WERI-Rb-1 (cell line): ENCODE results near the gene EEFSEC.

ENCODE experiments used
- DNase-seq: peaks from one replicate; pipeline ENCODE4 v3.0.0-alpha.2; 2020
- H3K27ac ChIP-seq: fragments of 250-450 bp; sonication (Bioruptor Pico); 2 replicates; pipeline ENCODE4 v1.5.1; 2020; ENCODE audit warnings: mild to moderate bottlenecking, moderate library complexity
- H3K27me3 ChIP-seq: fragments of 250-450 bp; sonication (Bioruptor Pico); 2 replicates; pipeline ENCODE4 v1.5.1; 2021; ENCODE audit warnings: mild to moderate bottlenecking, low read depth, moderate library complexity; ENCODE audit not compliant: insufficient read depth, severe bottlenecking
- H3K36me3 ChIP-seq: fragments of 250-450 bp; sonication (Bioruptor Pico); 2 replicates; pipeline ENCODE4 v1.5.1; 2020; ENCODE audit warnings: mild to moderate bottlenecking, moderate library complexity
- H3K4me3 ChIP-seq: 2 replicates; pipeline ENCODE4 v1.5.1; 2011; ENCODE audit warnings: low read depth, mild to moderate bottlenecking, control low read depth, low read length
- H3K9me3 ChIP-seq: fragments of 250-450 bp; sonication (Bioruptor Pico); 2 replicates; pipeline ENCODE4 v1.5.1; 2021; ENCODE audit warnings: mild to moderate bottlenecking, moderate library complexity; ENCODE audit not compliant: severe bottlenecking
- CTCF ChIP-seq: IDR thresholded peaks from 2 replicates; pipeline ENCODE4 v1.5.1; 2011; ENCODE audit warnings: low read depth, mild to moderate bottlenecking, control low read depth, inconsistent platforms, low read length

EEFSEC gene

GRCh38 chr3:128327606-128328031 is 174.3 kb downstream of the EEFSEC start:
- Histone ChIP-seq H3K9me3 (no peaks in the 10 kb centered on the region), H3K4me3 (no peak overlapping the region), H3K27me3 (no peaks in the 10 kb centered on the region), H3K36me3 (no peaks in the 10 kb centered on the region), H3K27ac (no peak overlapping the region)
- no peak for TF ChIP-seq CTCF
- no peak for DNase-seq

- no peak for DNase-seq
- Histone ChIP-seq H3K36me3 (no peaks in the 10 kb centered on the region), H3K9me3 (no peaks in the 10 kb centered on the region), H3K27me3 (no peaks in the 10 kb centered on the region), H3K27ac (no peak overlapping the region), H3K4me3 (no peak overlapping the region)
- TF ChIP-seq CTCF, result no peak
Observed at GRCh38 chr3:128328546-128329458, 175.5 kb downstream of the EEFSEC start.

GRCh38 chr3:128329491-128330213 is 176.4 kb downstream of the EEFSEC start:
- TF ChIP-seq CTCF, result no peak
- Histone ChIP-seq H3K27me3 (no peaks in the 10 kb centered on the region), H3K36me3 (no peaks in the 10 kb centered on the region), H3K9me3 (no peaks in the 10 kb centered on the region), H3K4me3 (no peak overlapping the region), H3K27ac (no peak overlapping the region)
- no peak for DNase-seq

- Histone ChIP-seq H3K36me3 (no peaks in the 10 kb centered on the region), H3K4me3 (no peak overlapping the region), H3K27me3 (no peaks in the 10 kb centered on the region), H3K9me3 (no peaks in the 10 kb centered on the region), H3K27ac (no peak overlapping the region)
- DNase-seq, result no peak
- no peak for TF ChIP-seq CTCF
Observed at GRCh38 chr3:128330214-128330842, 177.0 kb downstream of the EEFSEC start.

- TF ChIP-seq CTCF, result no peak
- Histone ChIP-seq H3K27ac (no peak overlapping the region), H3K27me3 (no peaks in the 10 kb centered on the region), H3K36me3 (no peaks in the 10 kb centered on the region), H3K9me3 (no peaks in the 10 kb centered on the region), H3K4me3 (no peak overlapping the region)
- no peak for DNase-seq
Observed at GRCh38 chr3:128334086-128334645, 180.9 kb downstream of the EEFSEC start.
